HG03575 (cell line): ENCODE results near the gene DLL3.

Experiments used
- ATAC-seq: cut with Tn5 transposase; IDR thresholded peaks from one replicate; pipeline ENCODE4 v1.9.1; 2021; ENCODE audit not compliant: unreplicated experiment, insufficient number of reproducible peaks, low FRiP score; ENCODE audit errors: extremely low read depth

The DLL3 gene

GRCh38 chr19:39480337-39481228 lies 18.2 kb upstream of the DLL3 start, which contains the start of gene TIMM50:
Gene TIMM50, plus strand, starts transcription at chr19:39480838. Its CDS starts 16 bp downstream, at chr19:39480854.
- no peak for ATAC-seq

DNA sequence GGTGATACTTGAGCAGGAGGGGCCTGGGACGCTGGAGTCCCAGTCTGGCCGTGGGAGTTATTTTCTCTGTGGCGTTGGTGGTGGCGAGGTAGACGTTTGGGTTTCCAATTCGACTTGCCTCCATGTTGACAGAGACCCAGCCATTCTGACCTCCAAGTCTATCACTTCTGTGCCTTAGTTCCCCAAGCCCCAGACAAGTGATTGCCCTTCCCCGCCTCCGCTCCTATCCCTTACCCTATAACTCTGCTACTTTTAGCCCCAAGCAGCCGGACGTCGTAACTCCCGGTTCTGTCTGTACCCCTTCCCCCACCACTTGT lies 17.6 kb upstream of the DLL3 start:
- no peak for ATAC-seq

DNA sequence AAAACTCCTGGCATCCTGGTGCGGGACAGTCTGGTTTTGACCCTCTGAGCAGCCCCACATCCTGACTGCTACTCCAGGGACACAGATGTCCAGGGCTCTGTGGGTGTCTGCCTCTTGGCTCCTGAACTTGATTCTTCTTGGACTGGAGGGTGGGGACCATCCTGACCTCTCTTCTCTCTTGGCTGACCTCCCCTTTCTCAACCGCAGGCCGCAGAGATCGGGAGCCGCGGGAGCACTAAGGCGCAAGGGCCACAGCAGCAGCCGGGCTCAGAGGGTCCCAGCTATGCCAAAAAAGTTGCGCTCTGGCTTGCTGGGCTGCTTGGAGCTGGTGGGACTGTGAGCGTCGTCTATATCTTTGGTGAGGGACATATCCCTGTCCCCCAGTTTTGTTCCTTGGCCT lies 17.1 kb upstream of the DLL3 start:
- no peak for ATAC-seq

GRCh38 chr19:39483141-39483540 lies 15.6 kb upstream of the DLL3 start:
- no peak for ATAC-seq

- ATAC-seq = no peak
Observed at GRCh38 chr19:39489756-39490155, 9.0 kb upstream of the DLL3 start.

DNA sequence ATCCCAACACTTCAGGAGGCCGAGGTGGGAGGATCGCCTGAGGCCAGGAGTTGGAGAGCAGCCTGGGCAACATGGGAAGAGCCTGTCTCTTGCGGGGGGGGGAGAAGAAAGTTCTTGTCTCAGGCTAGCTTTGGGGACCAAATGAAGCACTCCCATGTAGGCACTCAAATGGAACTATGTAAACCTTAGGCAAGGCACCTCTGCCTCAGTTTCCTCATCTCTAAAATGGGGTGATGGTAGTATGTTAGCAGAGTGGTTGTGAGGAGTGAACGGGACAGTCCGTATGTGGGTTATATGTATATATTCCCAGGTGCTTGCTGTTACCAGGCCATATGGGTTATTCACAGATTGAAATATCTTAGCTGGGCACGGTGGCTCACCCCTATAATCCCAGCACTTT lies 6.5 kb upstream of the DLL3 start:
- no peak for ATAC-seq

- ATAC-seq = no peak
Observed at GRCh38 chr19:39492788-39493187, 6.0 kb upstream of the DLL3 start.

- ATAC-seq = no peak
Observed at GRCh38 chr19:39494661-39495060, 4.1 kb upstream of the DLL3 start.

DNA sequence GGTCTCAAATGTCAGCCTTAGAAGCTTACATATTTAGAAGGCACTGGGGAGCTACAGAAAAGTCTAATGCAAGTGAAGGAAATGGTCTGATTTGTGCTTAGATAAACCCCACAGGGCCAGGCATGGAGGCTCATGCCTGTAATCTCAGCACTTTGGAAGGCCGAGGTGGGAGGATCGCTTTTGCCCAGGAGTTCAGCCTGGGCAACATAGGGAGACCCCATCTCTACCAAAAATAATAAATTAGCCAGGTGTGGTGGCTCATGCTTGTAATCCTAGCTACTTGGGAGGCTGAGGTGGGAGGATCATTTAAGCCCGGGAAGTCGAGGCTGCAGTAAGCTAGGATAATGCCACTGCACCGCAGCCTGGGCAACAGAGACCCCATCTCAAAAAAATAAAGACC lies 2.7 kb upstream of the DLL3 start:
- ATAC-seq = no peak

- ATAC-seq = no peak
Observed at GRCh38 chr19:39497701-39497995, 1.1 kb upstream of the DLL3 start.

GRCh38 chr19:39497996-39498797 lies 550 bp upstream of the DLL3 start:
- no peak for ATAC-seq

DNA sequence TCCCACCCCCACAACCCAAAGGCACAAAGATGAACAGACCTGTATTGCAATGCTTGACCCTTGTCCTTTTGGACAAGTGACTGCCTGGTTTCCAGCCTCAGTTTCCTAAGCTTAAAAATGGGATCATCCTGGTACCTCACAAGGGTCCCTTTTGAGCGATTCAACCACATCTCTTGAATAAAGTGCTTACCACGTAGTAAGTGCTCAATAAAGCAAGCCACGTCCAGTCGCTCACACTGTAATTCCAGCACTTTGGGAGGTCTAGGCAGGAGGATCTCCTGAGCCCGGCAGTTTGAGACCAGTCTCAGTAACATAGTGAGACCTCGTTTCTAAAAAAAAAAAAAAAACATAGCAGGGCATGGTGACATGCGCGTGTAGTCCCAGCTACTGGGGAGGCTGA lies 1.2 kb downstream of the DLL3 start:
- ATAC-seq = no peak

DNA sequence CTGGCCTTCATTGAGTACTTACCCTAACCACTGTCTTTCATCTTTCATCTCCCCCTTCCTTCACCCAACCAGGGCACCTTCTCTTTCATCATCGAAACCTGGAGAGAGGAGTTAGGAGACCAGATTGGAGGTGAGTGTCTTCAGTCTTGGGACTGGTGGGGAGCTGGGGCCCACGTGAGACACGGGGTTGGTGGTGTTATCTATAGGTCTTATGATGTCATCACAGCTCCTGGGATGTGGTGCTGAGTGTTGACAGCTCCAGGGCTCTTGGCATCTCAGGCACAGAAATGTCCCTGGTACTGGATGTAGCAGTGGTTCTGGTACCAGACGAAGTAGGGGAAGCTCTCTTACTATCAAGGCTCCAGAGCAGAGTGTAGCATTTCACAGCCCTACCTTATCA lies 1.8 kb downstream of the DLL3 start:
- no peak for ATAC-seq

DNA sequence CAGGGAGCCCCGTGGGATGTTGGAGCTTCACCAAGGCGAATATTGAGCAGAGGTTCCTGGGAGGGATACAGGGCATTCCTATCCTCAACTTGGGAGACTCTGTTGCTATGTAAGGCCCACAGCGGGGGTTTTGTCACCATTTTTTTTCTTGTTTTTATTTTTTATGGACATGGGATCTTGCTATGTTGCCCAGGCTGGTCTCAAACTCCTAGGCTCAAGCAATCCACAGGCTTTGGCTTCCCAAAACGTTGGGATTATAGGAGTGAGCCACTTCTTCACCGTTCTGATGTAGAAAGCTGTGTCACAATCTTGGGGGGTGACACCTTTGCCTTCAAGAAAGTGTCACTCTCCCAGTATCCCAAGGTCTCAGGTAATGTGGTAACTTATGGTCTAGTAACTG lies 2.6 kb downstream of the DLL3 start:
- no peak for ATAC-seq

DNA sequence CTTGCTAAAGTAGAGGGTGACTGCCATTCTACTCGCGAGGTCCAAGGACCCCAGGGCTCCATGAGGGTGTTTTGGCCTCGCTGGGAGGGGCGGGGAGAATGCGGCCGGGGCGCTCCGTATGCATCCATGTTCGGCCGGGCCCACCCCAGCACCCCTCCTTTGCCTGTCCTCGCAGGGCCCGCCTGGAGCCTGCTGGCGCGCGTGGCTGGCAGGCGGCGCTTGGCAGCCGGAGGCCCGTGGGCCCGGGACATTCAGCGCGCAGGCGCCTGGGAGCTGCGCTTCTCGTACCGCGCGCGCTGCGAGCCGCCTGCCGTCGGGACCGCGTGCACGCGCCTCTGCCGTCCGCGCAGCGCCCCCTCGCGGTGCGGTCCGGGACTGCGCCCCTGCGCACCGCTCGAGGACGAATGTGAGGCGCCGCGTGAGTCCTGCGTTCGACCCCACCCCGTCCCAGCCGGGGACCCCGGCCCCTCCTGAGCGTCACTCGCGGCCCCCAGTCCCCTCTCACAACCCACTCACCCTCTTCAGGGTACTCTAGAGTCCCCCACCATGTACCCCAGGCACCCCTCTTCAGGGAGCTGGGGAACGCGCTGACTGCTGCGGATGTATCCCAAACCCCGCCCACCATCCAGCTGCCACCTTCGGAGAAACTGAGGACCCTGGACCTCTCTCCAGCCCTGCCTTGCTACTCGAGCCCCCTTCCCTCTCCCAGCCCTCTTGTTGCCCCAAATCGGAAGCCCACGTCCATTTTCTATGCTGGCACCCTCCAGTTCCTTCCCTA lies 4.1 kb downstream of the DLL3 start:
- no peak for ATAC-seq

DNA sequence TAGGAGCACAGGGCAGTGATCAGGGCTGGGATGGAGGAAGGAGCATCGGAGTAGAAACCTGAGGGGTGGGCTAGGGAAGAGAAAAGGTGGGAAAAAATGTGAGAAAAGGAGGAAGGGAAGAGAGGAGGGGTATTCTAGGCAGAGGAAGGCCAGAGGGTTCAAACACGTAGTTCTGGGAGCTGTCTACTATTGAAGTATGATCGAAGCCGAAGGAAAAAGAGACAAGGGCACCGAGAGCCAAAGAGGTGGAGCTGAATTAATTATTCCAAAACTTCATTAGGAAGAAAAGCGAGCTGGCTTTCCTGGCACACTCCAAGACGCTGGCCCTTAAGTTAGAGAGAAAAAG lies 7.8 kb downstream of the DLL3 start:
- ATAC-seq = no peak

- ATAC-seq = no peak
Observed at GRCh38 chr19:39506944-39507714, 8.4 kb downstream of the DLL3 start.

- no peak for ATAC-seq
Observed at GRCh38 chr19:39507715-39508364, 9.1 kb downstream of the DLL3 start.

DNA sequence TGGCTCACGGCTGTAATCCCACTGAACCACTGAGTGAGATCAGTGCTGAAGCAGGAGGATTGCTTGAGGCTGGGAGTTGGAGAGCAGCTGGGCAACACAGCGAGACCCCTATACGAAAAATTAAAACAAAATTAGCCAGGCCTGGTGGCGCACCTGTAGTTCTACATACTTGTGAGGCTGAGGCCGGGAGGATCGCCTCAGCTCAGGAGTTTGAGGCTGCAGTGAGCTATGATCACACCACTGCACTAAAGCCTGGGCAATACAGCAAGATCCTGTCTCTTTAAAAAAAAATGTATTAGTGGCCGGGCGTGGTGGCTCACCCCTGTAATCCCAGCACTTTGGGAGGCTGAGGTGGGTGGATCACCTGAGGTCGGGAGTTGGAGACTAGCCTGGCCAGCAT lies 9.9 kb downstream of the DLL3 start:
- ATAC-seq = no peak
